GM12801 (cell line): ENCODE data around the gene CREB1.

Experiments
- CTCF ChIP-seq: IDR thresholded peaks from one replicate; pipeline ENCODE4 v1.5.1; 2011; ENCODE audit warnings: control low read depth; ENCODE audit not compliant: insufficient read length; ENCODE audit errors: extremely low read depth

CREB1 gene

GRCh38 chr2:207514451-207514850 lies 15.3 kb upstream of the CREB1 start:
- no peak for TF ChIP-seq CTCF

GRCh38 chr2:207515671-207516070 lies 14.1 kb upstream of the CREB1 start:
- no peak for TF ChIP-seq CTCF

- TF ChIP-seq CTCF: no peak
Measured at GRCh38 chr2:207516206-207516605, 13.6 kb upstream of the CREB1 start.

- TF ChIP-seq CTCF: no peak
Measured at GRCh38 chr2:207523005-207523404, 6.8 kb upstream of the CREB1 start.

GRCh38 chr2:207525296-207525695 lies 4.5 kb upstream of the CREB1 start:
- TF ChIP-seq CTCF: no peak

- TF ChIP-seq CTCF: no peak
Measured at GRCh38 chr2:207528980-207529329, 807 bp upstream of the CREB1 start.

GRCh38 chr2:207530160-207531031 lies 634 bp downstream of the CREB1 start:
- TF ChIP-seq CTCF: no peak
